ENCODE measurements around the gene COMMD9. TPM values are rescaled to one million over a fixed set of nuclear protein-coding genes. Genes with fewer than 3 reads are reported as not detected.

Gene COMMD9
- total and polyA plus RNA-seq, 2 of the 8 experiments (the other 6 are each of a cell fraction or from before 2014, with no cell fraction given): 42.5 to 49.1 TPM

- Histone ChIP-seq H4K8ac (ENCODE audit: extremely low read depth, insufficient read depth, low read length) (no peak overlapping the region), H2BK12ac (ENCODE audit: low read depth, low read length) (no peak overlapping the region), H3K9ac (replicated peaks in 1 of 4; ENCODE audit: extremely low read depth in 1 of 4, low read depth in 3 of 4, low read length in 3 of 4) (no peak overlapping the region), H3K4me2 (ENCODE audit: insufficient read depth in 1 of 2, low read depth in 2 of 2, low read length in 2 of 2) (no peak overlapping the region), H3K79me2 (ENCODE audit: control insufficient read depth in 1 of 2, insufficient read depth in 2 of 2, low read length in 2 of 2) (no peaks in the 10 kb centered on the region), H2BK120ac (replicated peaks; ENCODE audit: low read depth, low read length) (no peak overlapping the region), H3K4me1 (replicated peaks in 1 of 4; ENCODE audit: control insufficient read depth in 3 of 4, insufficient read depth in 4 of 4, low read length in 3 of 4) (peaks cover 0 to 1% (median 0%) of the 10 kb centered on the region in 4 experiments; a peak in 1 of 7 replicates), H3K23ac (ENCODE audit: insufficient read length) (no peak overlapping the region), H3K27ac (ENCODE audit: low read depth, low read length) (no peak overlapping the region), H2BK20ac (ENCODE audit: low read length) (no peak overlapping the region), H3K79me1 (ENCODE audit: low read depth, low read length) (no peaks in the 10 kb centered on the region), H2AFZ (ENCODE audit: low read length) (no peak overlapping the region), H3K27me3 (replicated peaks in 1 of 4; ENCODE audit: control insufficient read depth in 3 of 4, extremely low read depth in 1 of 4, insufficient read depth in 3 of 4, low read length in 3 of 4) (peaks cover 0 to 2% (median 0%) of the 10 kb centered on the region in 4 experiments; a peak in 2 of 7 replicates), H3K18ac (ENCODE audit: extremely low read depth, low read length) (no peak overlapping the region), H3K4me3 (ENCODE audit: extremely low read depth in 1 of 4, insufficient read depth in 2 of 4, low read depth in 3 of 4, low read length in 4 of 4) (no peak overlapping the region), H4K91ac (replicated peaks; ENCODE audit: insufficient read length, low read length) (no peak overlapping the region), H3K56ac (replicated peaks; ENCODE audit: insufficient read length, low read depth, low read length) (no peak overlapping the region), H4K20me1 (replicated peaks in 1 of 2; ENCODE audit: control insufficient read depth in 1 of 2, insufficient read depth in 2 of 2, low read length in 2 of 2) (no peaks in the 10 kb centered on the region), H3K36me3 (ENCODE audit: control insufficient read depth in 2 of 4, insufficient read depth in 4 of 4, low read length in 3 of 4) (no peaks in the 10 kb centered on the region), H4K5ac (ENCODE audit: insufficient read length, low read depth, low read length) (no peak overlapping the region), H2BK5ac (ENCODE audit: low read depth, low read length) (no peak overlapping the region), H3K4ac (replicated peaks; ENCODE audit: insufficient read length, low read depth, low read length) (no peak overlapping the region), H3K14ac (ENCODE audit: insufficient read length) (no peak overlapping the region), H3K9me3 (ENCODE audit: insufficient read depth in 2 of 2, low read depth in 1 of 2, low read length in 1 of 2) (peaks cover 1 to 4% of the 10 kb centered on the region in 2 experiments; a peak in 1 of 4 replicates), H2BK15ac (ENCODE audit: low read length) (no peak overlapping the region), H3K23me2 (ENCODE audit: low read depth, low read length) (no peaks in the 10 kb centered on the region), H2AK5ac (ENCODE audit: low read depth, low read length) (no peak overlapping the region)
- DNase-seq (ENCODE audit: low read depth in 1 of 2, low spot score in 2 of 2): no peak
- POLR2A ChIA-PET (ENCODE audit: partially characterized antibody): no interaction called here
- CTCF ChIA-PET (ENCODE audit: partially characterized antibody): interaction anchor here (0.6 to 6.0 kb wide), 20 partner anchors 8 to 842 kb away, joined by 3 to 42 read pairs (median 4); partner anchors contain the start of gene SLC1A2
- 66% methylated on average over 4 of the region's 4 CpGs; no CpG with 5 or more reads in 1 of the 2 experiments for WGBS, 2 experiments (ENCODE audit: extremely low coverage in 1 of 2, insufficient coverage in 1 of 2, insufficient read length in 1 of 2, insufficient replicate concordance in 2 of 2, low coverage in 1 of 2, low lambda C conversion rate in 2 of 2, missing lambda C conversion rate in 1 of 2)
- no peak for FAIRE-seq
- TF ChIP-seq SIN3A (conservative IDR thresholded peaks at IDR 0.05 in 1 of 2, IDR thresholded peaks at IDR 0.05 in 1 of 2; ENCODE audit: low read depth in 1 of 2, low read length in 2 of 2): no peak
- no peak for TF ChIP-seq SRF (IDR thresholded peaks at IDR 0.05; ENCODE audit: low read depth, low read length)
- TF ChIP-seq GABPA (IDR thresholded peaks at IDR 0.05; ENCODE audit: borderline replicate concordance, insufficient read depth, low read length): no peak
- peak; percentile 62; the same call in 1 of the 2 replicates for TF ChIP-seq TCF12 (IDR thresholded peaks at IDR 0.05; ENCODE audit: low read depth, low read length)
- TF ChIP-seq EZH2 (IDR thresholded peaks at IDR 0.05; ENCODE audit: low read depth, low read length, severe bottlenecking): no peak
- TF ChIP-seq TAF7 (optimal IDR thresholded peaks at IDR 0.05; ENCODE audit: borderline replicate concordance, low read depth, low read length): no peak
- no peak for TF ChIP-seq SIX5 (IDR thresholded peaks at IDR 0.05; ENCODE audit: low read depth, low read length)
- peak in 1 of 3 experiments; percentile 4; a peak in 1 of 4 replicates for TF ChIP-seq CTCF (IDR thresholded peaks at IDR 0.05; ENCODE audit: control extremely low read depth in 1 of 3, insufficient read depth in 1 of 3, low read depth in 1 of 3, low read length in 3 of 3)
- no peak for TF ChIP-seq ATF2 (IDR thresholded peaks at IDR 0.05; ENCODE audit: low read length)
Observed at GRCh38 chr11:36261094-36261493, 28.1 kb downstream of the COMMD9 start.

All from H1 (cell line).